GM19455 (cell line): Measurements from ENCODE around the gene RPS28.

Experiments
- ATAC-seq: cut with Tn5 transposase; IDR thresholded peaks from one replicate; pipeline ENCODE4 v1.9.1; 2021; ENCODE audit not compliant: unreplicated experiment

The RPS28 gene

GRCh38 chr19:8370176-8371010 is 49.1 kb downstream of the RPS28 start:
- no peak for ATAC-seq

GRCh38 chr19:8371011-8371804 is 49.9 kb downstream of the RPS28 start:
- ATAC-seq, result no peak
